HepG2 (cell line): ENCODE data around the gene EEPD1. TPM values are rescaled to one million over a fixed set of nuclear protein-coding genes. Genes with fewer than 3 reads are reported as not detected.

Source experiments
- ARNT ChIP-seq: fragments of 450-650 bp; IDR thresholded peaks from 2 replicates; pipeline ENCODE4 v1.6.1; 2017
- CBX5 ChIP-seq: sonication (generic); formaldehyde crosslinking; IDR thresholded peaks from 2 replicates; pipeline ENCODE4 v1.4.0; 2020; ENCODE audit warnings: missing genetic modification reagents, borderline replicate concordance
- GABPB1 ChIP-seq: IDR thresholded peaks from 2 replicates; pipeline ENCODE4 v1.6.1; 2016; ENCODE audit warnings: mild to moderate bottlenecking, missing genetic modification reagents, moderate library complexity, missing compliant biosample characterization
- GMEB1 ChIP-seq: sonication (generic); formaldehyde crosslinking; IDR thresholded peaks from 2 replicates; pipeline ENCODE4 v1.5.1; 2020; ENCODE audit warnings: missing genetic modification reagents, mild to moderate bottlenecking, borderline replicate concordance
- GMEB2 ChIP-seq: IDR thresholded peaks from 2 replicates; pipeline ENCODE4 v1.6.1; 2016; ENCODE audit warnings: missing biosample characterization, missing genetic modification reagents, low read depth
- IRX3 ChIP-seq: sonication (generic); formaldehyde crosslinking; IDR thresholded peaks from 2 replicates; pipeline ENCODE4 v1.8.1; 2023; ENCODE audit warnings: mild to moderate bottlenecking, low read depth, missing genetic modification reagents, borderline replicate concordance
- KDM1A ChIP-seq: IDR thresholded peaks from 2 replicates; pipeline ENCODE4 v1.6.1; 2016; ENCODE audit warnings: missing compliant biosample characterization
- KLF12 ChIP-seq: sonication (generic); formaldehyde crosslinking; IDR thresholded peaks from 2 replicates; pipeline ENCODE4 v1.4.0; 2020; ENCODE audit warnings: missing genetic modification reagents, borderline replicate concordance
- PHB2 ChIP-seq: fragments of 450-650 bp; IDR thresholded peaks from 2 replicates; pipeline ENCODE4 v1.6.1; 2018; ENCODE audit not compliant: partially characterized antibody
- SP2 ChIP-seq: sonication (generic); formaldehyde crosslinking; IDR thresholded peaks from 2 replicates; pipeline ENCODE4 v1.5.1; 2020; ENCODE audit warnings: mild to moderate bottlenecking, missing genetic modification reagents
- THAP7 ChIP-seq: sonication (generic); formaldehyde crosslinking; IDR thresholded peaks from 2 replicates; pipeline ENCODE4 v1.8.1; 2023; ENCODE audit warnings: mild to moderate bottlenecking, missing genetic modification reagents
- THAP8 ChIP-seq: sonication (generic); formaldehyde crosslinking; IDR thresholded peaks from 2 replicates; pipeline ENCODE4 v1.5.1; 2020; ENCODE audit warnings: missing genetic modification reagents, mild to moderate bottlenecking, borderline replicate concordance
- THRA ChIP-seq: sonication (generic); formaldehyde crosslinking; IDR thresholded peaks from 2 replicates; pipeline ENCODE4 v1.4.0; 2020; ENCODE audit warnings: missing genetic modification reagents, borderline replicate concordance
- ZNF33B ChIP-seq: sonication (generic); formaldehyde crosslinking; IDR thresholded peaks from 2 replicates; pipeline ENCODE4 v1.5.1; 2020; ENCODE audit warnings: mild to moderate bottlenecking, missing genetic modification reagents
- ZNF503 ChIP-seq: sonication (generic); formaldehyde crosslinking; IDR thresholded peaks from 2 replicates; pipeline ENCODE4 v1.4.0; 2020; ENCODE audit warnings: missing genetic modification reagents
- ZNF570 ChIP-seq: sonication (generic); formaldehyde crosslinking; IDR thresholded peaks from 2 replicates; pipeline ENCODE4 v1.4.0; 2020; ENCODE audit warnings: mild to moderate bottlenecking, missing genetic modification reagents, borderline replicate concordance
- ZNF670 ChIP-seq: sonication (generic); formaldehyde crosslinking; IDR thresholded peaks from 2 replicates; pipeline ENCODE4 v1.8.0; 2022; ENCODE audit warnings: mild to moderate bottlenecking, missing genetic modification reagents, borderline replicate concordance
- ZNF790 ChIP-seq: sonication (generic); formaldehyde crosslinking; IDR thresholded peaks from 2 replicates; pipeline ENCODE4 v1.8.0; 2022; ENCODE audit warnings: missing genetic modification reagents, mild to moderate bottlenecking, borderline replicate concordance
- polyA plus RNA-seq, 8 experiments: library from polyadenylated mRNA; depleted of rRNA in 3 of 8; stranded (reverse) in 7 of 8; unstranded in 1 of 8; fragments of >200 nt; fragmentation: Illumina TruSeq in 4 of 8; extraction: Trizol in 4 of 8; gene quantifications; 2 replicates each; pipeline versions ENCODE4 v1.2.1 to v1.2.3, GENCODE V29; 2011 to 2016; ENCODE audit warnings: low read depth in 4 of 8, missing spikeins in 1 of 8, mixed read lengths in 1 of 8; ENCODE audit not compliant: insufficient read depth in 1 of 8
- total RNA-seq, 5 experiments: library from RNA; depleted of rRNA; stranded (reverse); fragments of >200 nt; fragmentation: Illumina TruSeq; extraction: Trizol; gene quantifications; 2 replicates each; pipeline ENCODE4 v1.2.3, GENCODE V29; 2016; ENCODE audit warnings: low read depth in 1 of 5

EEPD1 gene
- total and polyA plus RNA-seq, 2 of the 13 experiments (the other 11 are each of a cell fraction or from before 2014, with no cell fraction given): 10.1 to 16.4 TPM

GRCh38 chr7:36291387-36292316, 138.6 kb downstream of the EEPD1 start (continued):
- TF ChIP-seq KLF12 (CRISPR knock-in tag) (0 out of 2 replicates have a peak, but pooled peaks have one; percentile 34), PHB2 (no peak), ZNF570 (CRISPR knock-in tag) (no peak), GABPB1 (no peak), THAP8 (no peak), CBX5 (CRISPR knock-in tag) (peak; percentile 89; the same call in 1 of the 2 replicates), ZNF790 (CRISPR knock-in tag) (no peak), KDM1A (CRISPR knock-in tag) (no peak), THRA (peak; percentile 65; the same call in 1 of the 2 replicates), THAP7 (no peak), ZNF670 (CRISPR knock-in tag) (no peak), GMEB1 (CRISPR knock-in tag) (no peak), ARNT (no peak), SP2 (CRISPR knock-in tag) (no peak), IRX3 (CRISPR knock-in tag) (no peak), ZNF33B (CRISPR knock-in tag) (no peak), GMEB2 (CRISPR knock-in tag) (no peak), ZNF503 (CRISPR knock-in tag) (no peak)
